NCI-H1105 (cell line): ENCODE data around the gene AMZ1.
"Not testable (repeated sequence)": the region's sequence is repeated elsewhere in the genome, so short reads cannot be mapped to it uniquely, and the experiment has no call there.

Experiments used
- DNase-seq: peaks from one replicate; lab custom pipeline; 2025; lab: John Stamatoyannopoulos, UW

AMZ1 gene

GRCh38 chr7:2691011-2691707 lies 3.2 kb downstream of the AMZ1 start:
- DNase-seq: no peak

- DNase-seq: not testable (repeated sequence)
These were observed 4.0 kb downstream of the AMZ1 start for GRCh38 chr7:2691932-2692439.

- no peak for DNase-seq
These were observed 4.5 kb downstream of the AMZ1 start for GRCh38 chr7:2692543-2692942.

- DNase-seq: not testable (repeated sequence)
These were observed 5.6 kb downstream of the AMZ1 start for GRCh38 chr7:2693420-2694121.

- DNase-seq: not testable (repeated sequence)
These were observed 6.1 kb downstream of the AMZ1 start for GRCh38 chr7:2694122-2694436.

- DNase-seq: no peak
These were observed 10.7 kb downstream of the AMZ1 start for GRCh38 chr7:2698581-2699288.

- DNase-seq: no peak
These were observed 11.3 kb downstream of the AMZ1 start for GRCh38 chr7:2699289-2699620.

- DNase-seq: no peak
These were observed 12.3 kb downstream of the AMZ1 start for GRCh38 chr7:2700141-2700850.

GRCh38 chr7:2701424-2701823 lies 13.4 kb downstream of the AMZ1 start:
- DNase-seq: no peak

- DNase-seq: no peak
These were observed 14.0 kb downstream of the AMZ1 start for GRCh38 chr7:2701832-2702593.

- no peak for DNase-seq
These were observed 14.6 kb downstream of the AMZ1 start for GRCh38 chr7:2702594-2702957.

GRCh38 chr7:2705371-2706096 lies 17.5 kb downstream of the AMZ1 start:
- DNase-seq: no peak

GRCh38 chr7:2706685-2707126 lies 18.7 kb downstream of the AMZ1 start:
- no peak for DNase-seq

GRCh38 chr7:2707481-2707880 lies 19.5 kb downstream of the AMZ1 start:
- DNase-seq: no peak

GRCh38 chr7:2708041-2708440 lies 20.0 kb downstream of the AMZ1 start:
- no peak for DNase-seq

GRCh38 chr7:2708547-2709310 lies 20.7 kb downstream of the AMZ1 start:
- DNase-seq: no peak

- no peak for DNase-seq
These were observed 21.7 kb downstream of the AMZ1 start for GRCh38 chr7:2709553-2710285.

GRCh38 chr7:2710286-2710655 lies 22.3 kb downstream of the AMZ1 start:
- DNase-seq: no peak

GRCh38 chr7:2710901-2711551 lies 23.0 kb downstream of the AMZ1 start:
- DNase-seq: no peak
